RWPE2 (cell line): ENCODE measurements around the gene DDX51.

Experiments used
- ATAC-seq: fragments of 200-7000 bp; cut with Tn5 transposase; 3 replicates; pipeline ENCODE4 v1.9.1; 2021; ENCODE audit warnings: low read depth
- DNase-seq: peaks from one replicate; pipeline ENCODE4 v3.0.0-alpha.2; 2020; ENCODE audit warnings: low spot score
- H3K27ac ChIP-seq: fragments of 450-650 bp; 2 replicates; pipeline ENCODE4 v1.5.1; 2017; ENCODE audit warnings: mild to moderate bottlenecking; ENCODE audit not compliant: poor library complexity, severe bottlenecking
- H3K27me3 ChIP-seq: fragments of 250-450 bp; sonication (Bioruptor Pico); 2 replicates; pipeline ENCODE4 v1.5.1; 2021; ENCODE audit warnings: mild to moderate bottlenecking, moderate library complexity; ENCODE audit not compliant: insufficient read depth, poor library complexity, severe bottlenecking
- H3K36me3 ChIP-seq: fragments of 250-450 bp; sonication (Bioruptor Pico); 2 replicates; pipeline ENCODE4 v1.5.1; 2020; ENCODE audit warnings: low read depth, mild to moderate bottlenecking, moderate library complexity
- H3K4me1 ChIP-seq: fragments of 250-450 bp; sonication (Bioruptor Pico); 2 replicates; pipeline ENCODE4 v1.5.1; 2021; ENCODE audit warnings: mild to moderate bottlenecking, moderate library complexity; ENCODE audit not compliant: insufficient read depth, poor library complexity, severe bottlenecking
- H3K4me3 ChIP-seq: fragments of 250-450 bp; sonication (Bioruptor Pico); 2 replicates; pipeline ENCODE4 v1.5.1; 2021; ENCODE audit warnings: mild to moderate bottlenecking, moderate library complexity; ENCODE audit not compliant: severe bottlenecking
- H3K9me3 ChIP-seq: fragments of 250-450 bp; sonication (Bioruptor Pico); 2 replicates; pipeline ENCODE4 v1.5.1; 2021; ENCODE audit warnings: mild to moderate bottlenecking, moderate library complexity; ENCODE audit not compliant: severe bottlenecking
- TF ChIP-seq, protein P1 (sequence below): fragments of 450-650 bp; IDR thresholded peaks from one replicate; pipeline ENCODE4 v1.5.1; 2017; ENCODE audit warnings: mild to moderate bottlenecking, moderate library complexity; ENCODE audit not compliant: poor library complexity, severe bottlenecking

Gene DDX51

GRCh38 chr12:132160601-132161035 is 16.5 kb upstream of the DDX51 start:
- no peaks in the 10 kb centered on the region for H3K9me3 ChIP-seq

GRCh38 chr12:132160016-132160415 is 15.9 kb upstream of the DDX51 start:
- no peaks in the 10 kb centered on the region for H3K27me3 ChIP-seq
- no peaks in the 10 kb centered on the region for H3K36me3 ChIP-seq
- no peak overlapping the region for H3K4me3 ChIP-seq
- peaks cover 3% of the 10 kb centered on the region for H3K4me1 ChIP-seq
- H3K9me3 ChIP-seq = no peaks in the 10 kb centered on the region
- ATAC-seq = no peak
- no peak overlapping the region for H3K27ac ChIP-seq
- TF ChIP-seq, protein P1, sequence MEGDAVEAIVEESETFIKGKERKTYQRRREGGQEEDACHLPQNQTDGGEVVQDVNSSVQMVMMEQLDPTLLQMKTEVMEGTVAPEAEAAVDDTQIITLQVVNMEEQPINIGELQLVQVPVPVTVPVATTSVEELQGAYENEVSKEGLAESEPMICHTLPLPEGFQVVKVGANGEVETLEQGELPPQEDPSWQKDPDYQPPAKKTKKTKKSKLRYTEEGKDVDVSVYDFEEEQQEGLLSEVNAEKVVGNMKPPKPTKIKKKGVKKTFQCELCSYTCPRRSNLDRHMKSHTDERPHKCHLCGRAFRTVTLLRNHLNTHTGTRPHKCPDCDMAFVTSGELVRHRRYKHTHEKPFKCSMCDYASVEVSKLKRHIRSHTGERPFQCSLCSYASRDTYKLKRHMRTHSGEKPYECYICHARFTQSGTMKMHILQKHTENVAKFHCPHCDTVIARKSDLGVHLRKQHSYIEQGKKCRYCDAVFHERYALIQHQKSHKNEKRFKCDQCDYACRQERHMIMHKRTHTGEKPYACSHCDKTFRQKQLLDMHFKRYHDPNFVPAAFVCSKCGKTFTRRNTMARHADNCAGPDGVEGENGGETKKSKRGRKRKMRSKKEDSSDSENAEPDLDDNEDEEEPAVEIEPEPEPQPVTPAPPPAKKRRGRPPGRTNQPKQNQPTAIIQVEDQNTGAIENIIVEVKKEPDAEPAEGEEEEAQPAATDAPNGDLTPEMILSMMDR = no peak
- peak; percentile 58 for DNase-seq

More at GRCh38 chr12:132160601-132161035, 16.5 kb upstream of the DDX51 start:
- Histone ChIP-seq H3K4me1 (peaks cover 3% of the 10 kb centered on the region), H3K27me3 (no peaks in the 10 kb centered on the region), H3K36me3 (no peaks in the 10 kb centered on the region), H3K4me3 (no peak overlapping the region), H3K27ac (no peak overlapping the region)
- TF ChIP-seq, protein P1 = no peak
- ATAC-seq = no peak
- DNase-seq = no peak

GRCh38 chr12:132159555-132160003 is 15.5 kb upstream of the DDX51 start:
- DNase-seq (peak; percentile 46), ATAC-seq (no peak)
- H3K4me1 ChIP-seq = peaks cover 3% of the 10 kb centered on the region
- no peak overlapping the region for H3K4me3 ChIP-seq
- H3K9me3 ChIP-seq = no peaks in the 10 kb centered on the region
- TF ChIP-seq, protein P1 = no peak
- no peak overlapping the region for H3K27ac ChIP-seq
- no peaks in the 10 kb centered on the region for H3K27me3 ChIP-seq
- H3K36me3 ChIP-seq = no peaks in the 10 kb centered on the region

DNA sequence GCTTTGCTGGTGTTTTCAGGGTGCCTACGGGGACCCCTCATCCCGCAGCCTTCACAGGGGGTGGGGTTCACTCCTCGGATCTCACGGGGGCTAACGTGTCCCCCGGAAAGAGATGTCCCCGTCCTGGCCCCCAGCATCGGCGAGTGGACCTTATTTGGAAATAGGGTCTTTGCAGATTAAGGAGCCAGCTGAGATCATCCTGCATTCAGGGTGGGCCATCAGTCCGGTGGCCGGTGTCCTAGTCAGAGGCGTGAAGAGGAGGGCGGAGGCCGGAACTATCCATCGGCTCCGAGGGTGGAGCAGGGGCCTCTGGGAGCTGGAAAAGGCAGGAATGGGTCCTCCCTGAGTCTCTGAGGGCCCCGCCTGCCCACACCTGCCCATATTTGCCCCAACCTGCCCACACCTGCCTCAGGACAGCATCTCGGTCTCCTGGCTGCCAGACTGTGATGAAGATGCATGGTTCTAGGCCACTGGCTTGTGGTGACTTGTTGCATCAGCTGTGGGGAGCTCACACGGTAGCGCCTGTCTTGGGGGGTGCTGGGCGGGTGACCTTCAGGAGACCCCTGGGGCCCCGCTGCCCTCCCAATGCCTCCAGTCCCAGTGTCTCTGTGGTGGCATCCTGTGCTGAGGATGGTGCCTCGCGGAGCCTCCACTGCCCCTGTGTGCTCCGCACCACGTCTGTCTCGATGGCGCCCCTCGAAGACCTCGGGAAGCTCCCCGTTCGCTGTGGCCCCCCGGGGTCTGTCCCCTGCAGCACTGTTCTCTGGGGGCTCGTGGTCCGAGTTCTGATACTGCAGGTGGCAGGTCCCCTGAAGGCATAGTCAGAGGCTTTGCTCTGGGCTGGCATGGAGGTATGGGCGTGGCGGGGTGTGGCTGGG is 14.8 kb upstream of the DDX51 start:
- H3K27me3 ChIP-seq = no peaks in the 10 kb centered on the region
- H3K4me1 ChIP-seq = peaks cover 3% of the 10 kb centered on the region
- ATAC-seq (0 out of 3 replicates have a peak, but pooled peaks have one; percentile 2), DNase-seq (no peak)
- TF ChIP-seq, protein P1 = no peak
- no peaks in the 10 kb centered on the region for H3K9me3 ChIP-seq
- no peak overlapping the region for H3K4me3 ChIP-seq
- H3K36me3 ChIP-seq = no peaks in the 10 kb centered on the region
- H3K27ac ChIP-seq = no peak overlapping the region
